Stimulated activated naive CD8-positive, alpha-beta T cell treated with anti-CD3 and anti-CD28 coated beads, Interleukin-15, Interleukin-2, amounts not matched to agents 100 U/mL and 50 U/mL, for 24 hours (primary cell): ENCODE measurements around the gene RRP1.
"Not testable (repeated sequence)": the region's sequence is repeated elsewhere in the genome, so short reads cannot be mapped to it uniquely, and the experiment has no call there.

Experiments
- ATAC-seq: fragments of 150-1000 bp; cut with Tn5 transposase; one replicate; pipeline ENCODE4 v1.10.0; 2021
- DNase-seq: peaks from one replicate; pipeline ENCODE4 v3.0.0; 2021

Gene RRP1

GRCh38 chr21:43817157-43818086 is 28.0 kb downstream of the RRP1 start:
- ATAC-seq (no peak), DNase-seq (no peak)

GRCh38 chr21:43818685-43819084 is 29.3 kb downstream of the RRP1 start:
- no peak for DNase-seq
- ATAC-seq: no peak

GRCh38 chr21:43819511-43820405 is 30.4 kb downstream of the RRP1 start:
- ATAC-seq (no peak), DNase-seq (no peak)

GRCh38 chr21:43820466-43820865 is 31.1 kb downstream of the RRP1 start:
- ATAC-seq (no peak), DNase-seq (no peak)

DNA sequence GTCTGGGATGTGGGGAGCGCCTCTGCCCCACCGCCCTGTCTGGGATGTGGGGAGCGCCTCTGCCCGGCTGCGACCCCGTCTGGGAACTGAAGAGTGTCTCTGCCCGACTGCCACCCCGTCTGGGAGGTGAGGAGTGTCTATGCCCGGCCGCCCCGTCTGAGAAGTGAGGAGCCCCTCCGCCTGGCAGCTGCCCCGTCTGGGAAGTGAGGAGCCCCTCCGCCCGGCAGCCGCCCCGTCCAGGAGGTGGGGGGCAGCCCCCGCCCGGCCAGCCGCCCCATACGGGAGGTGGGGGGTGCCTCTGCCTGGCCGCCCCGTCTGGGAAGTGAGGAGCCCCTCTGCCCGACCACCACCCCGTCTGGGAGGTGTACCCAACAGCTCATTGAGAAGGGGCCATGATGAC is 32.8 kb downstream of the RRP1 start:
- ATAC-seq, DNase-seq: not testable (repeated sequence)

DNA sequence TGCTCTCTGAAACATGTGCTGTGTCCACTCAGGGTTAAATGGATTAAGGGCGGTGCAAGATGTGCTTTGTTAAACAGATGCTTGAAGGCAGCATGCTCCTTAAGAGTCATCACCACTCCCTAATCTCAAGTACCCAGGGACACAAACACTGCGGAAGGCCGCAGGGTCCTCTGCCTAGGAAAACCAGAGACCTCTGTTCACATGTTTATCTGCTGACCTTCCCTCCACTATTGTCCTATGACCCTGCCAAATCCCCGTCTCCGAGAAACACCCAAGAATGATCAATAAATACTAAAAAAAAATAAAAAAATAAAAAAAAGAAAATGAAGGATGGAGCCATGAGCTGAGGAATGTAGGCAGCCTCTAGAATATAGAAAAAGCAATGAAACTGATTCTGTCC is 33.4 kb downstream of the RRP1 start:
- not testable (repeated sequence) for DNase-seq, ATAC-seq

DNA sequence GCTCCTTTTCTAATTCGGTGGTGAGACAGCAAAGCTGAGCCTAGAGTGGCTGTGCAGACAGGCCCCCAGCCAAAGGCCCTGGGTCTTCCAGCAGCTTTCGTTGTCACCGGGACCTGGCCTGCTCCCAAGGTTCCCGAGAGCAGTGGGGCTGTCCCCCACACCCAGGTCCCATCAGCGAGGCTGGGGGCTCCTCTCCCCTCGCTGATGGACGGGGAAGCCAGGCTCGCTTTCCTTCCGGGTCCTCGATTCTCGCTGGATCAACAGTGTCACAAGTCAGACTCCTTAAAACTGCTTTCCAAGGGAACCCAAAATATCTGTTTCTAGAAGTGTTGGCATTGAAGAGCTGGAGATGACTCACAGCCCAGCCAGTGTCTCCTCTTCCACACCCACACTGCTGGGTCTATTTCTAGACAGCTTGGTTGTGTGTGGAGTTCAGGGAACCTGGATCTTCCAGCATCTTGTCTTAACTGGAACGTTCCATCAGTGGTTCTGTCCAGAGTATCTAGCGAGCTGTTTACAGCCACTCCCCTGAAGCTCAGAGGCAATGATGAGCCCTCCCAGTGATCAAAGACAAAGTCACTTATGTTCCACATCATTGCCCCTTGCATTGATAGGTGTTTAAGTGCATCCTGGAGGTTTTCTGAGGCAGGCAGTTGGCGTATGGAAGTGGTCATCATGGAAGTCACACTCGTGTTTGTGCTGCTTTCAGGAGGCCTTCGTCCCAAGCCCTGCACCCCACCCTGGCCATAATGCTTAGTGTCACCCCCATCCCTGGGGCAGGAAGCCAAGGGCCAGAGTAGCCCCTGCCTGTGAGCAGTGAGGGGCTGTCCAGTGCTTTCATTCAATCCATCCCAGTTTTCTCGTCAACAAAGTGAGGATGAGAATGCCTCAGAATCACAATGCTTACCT is 35.2 kb downstream of the RRP1 start:
- ATAC-seq (no peak), DNase-seq (no peak)

GRCh38 chr21:43825242-43825935 is 36.0 kb downstream of the RRP1 start:
- ATAC-seq (no peak), DNase-seq (no peak)

DNA sequence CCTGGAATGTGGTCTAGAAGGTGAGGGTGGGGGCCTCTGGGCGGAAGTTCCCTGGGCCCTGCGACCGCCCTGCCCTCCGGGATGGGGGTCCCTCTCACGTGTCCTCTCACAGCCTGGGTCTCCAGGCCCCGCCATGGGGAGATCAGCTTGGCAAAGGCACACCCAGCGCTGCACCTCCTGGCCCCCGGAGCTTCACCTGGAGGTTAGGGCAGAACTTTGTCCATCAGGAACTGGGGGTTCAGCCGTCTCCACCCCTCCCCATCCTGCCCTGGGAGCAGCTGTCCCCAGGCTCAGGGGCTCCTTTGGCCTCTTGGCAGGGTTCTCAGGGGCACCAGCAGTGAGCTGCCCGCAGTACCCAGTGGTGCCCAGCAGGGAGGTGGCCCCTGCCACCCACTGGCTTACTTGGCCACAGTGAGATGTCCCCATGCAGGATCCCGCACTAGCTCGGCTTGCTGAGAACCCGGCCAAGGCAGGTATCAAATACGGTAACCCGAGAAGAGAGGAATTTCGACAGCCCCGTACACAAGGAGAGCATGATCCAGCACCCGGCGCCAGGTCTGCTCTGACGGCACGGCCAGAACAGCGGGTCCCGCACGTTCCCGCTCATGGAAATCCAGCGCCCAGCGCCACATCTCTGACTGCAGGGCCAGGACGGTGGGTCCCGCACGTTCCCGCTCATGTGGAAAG is 36.7 kb downstream of the RRP1 start:
- ATAC-seq: no peak
- no peak for DNase-seq

DNA sequence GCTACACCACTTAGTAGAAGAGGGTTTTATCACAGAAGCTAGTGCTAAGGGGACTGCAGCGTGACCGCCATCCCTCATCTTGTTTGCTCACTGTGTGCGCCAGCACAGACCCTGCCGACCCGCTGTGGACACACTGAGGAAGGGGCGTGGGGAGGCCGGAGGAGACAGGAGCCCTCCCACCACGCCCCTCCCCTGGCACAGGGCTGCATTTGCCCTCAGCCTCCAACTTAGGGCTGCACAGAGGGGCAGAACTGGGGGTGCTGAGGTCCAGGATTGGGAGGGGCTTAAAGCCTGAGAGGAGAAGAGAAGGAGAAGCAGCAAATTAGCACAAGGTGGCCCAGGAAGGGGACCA is 37.2 kb downstream of the RRP1 start:
- ATAC-seq (no peak), DNase-seq (no peak)

DNA sequence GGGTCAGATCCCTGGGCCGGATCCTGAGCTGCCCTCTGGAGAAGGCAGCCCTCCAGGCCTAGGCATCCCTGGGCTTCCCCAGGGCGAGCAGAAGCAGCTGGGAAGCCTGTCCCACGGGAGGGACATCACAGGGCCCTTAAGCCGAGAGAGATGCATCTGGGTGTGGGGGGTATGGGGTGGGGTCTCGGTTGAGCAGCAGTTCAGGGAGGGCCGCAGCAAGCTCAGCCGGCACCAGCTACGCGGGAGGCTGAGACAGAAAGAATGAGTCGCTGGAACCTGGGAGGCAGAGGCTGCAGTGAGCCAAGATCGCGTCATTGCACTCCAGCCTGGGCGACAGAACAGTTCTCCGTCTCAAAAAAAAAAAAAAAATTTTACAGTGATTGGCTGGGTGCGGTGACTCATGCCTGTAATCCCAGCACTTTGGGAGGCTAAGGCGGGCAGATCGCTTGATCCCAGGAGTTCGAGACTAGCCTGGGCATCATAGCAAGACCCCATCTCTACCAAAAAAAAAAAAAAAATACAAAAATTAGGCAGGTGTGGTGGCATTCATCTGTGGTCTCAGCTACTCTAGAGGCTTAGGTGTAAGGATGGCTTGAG is 37.7 kb downstream of the RRP1 start:
- no peak for ATAC-seq
- DNase-seq: no peak

- no peak for DNase-seq
- no peak for ATAC-seq
These were observed 39.8 kb downstream of the RRP1 start for GRCh38 chr21:43829161-43829560.

- ATAC-seq (no peak), DNase-seq (no peak)
These were observed 40.3 kb downstream of the RRP1 start for GRCh38 chr21:43829575-43830119.

DNA sequence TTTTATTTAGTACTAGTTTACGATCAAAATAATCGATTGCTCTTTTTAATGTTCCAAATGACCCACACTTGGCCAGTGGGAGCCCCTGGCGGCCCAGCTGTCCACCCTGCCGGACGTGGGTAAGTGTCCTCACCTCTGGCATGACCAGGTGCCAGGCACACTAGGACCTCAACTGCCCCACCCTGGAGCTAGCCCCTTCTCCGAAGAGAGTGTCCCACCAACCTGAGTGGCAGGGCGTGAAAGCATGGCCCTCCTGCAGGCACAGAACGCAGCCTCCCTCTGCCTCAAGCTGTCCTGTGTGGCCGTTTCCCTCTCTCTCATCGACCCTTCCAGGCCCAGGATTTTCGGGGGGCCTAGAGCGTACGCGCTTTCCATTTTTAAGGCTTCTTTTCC is 42.8 kb downstream of the RRP1 start:
- DNase-seq (no peak), ATAC-seq (no peak)

DNA sequence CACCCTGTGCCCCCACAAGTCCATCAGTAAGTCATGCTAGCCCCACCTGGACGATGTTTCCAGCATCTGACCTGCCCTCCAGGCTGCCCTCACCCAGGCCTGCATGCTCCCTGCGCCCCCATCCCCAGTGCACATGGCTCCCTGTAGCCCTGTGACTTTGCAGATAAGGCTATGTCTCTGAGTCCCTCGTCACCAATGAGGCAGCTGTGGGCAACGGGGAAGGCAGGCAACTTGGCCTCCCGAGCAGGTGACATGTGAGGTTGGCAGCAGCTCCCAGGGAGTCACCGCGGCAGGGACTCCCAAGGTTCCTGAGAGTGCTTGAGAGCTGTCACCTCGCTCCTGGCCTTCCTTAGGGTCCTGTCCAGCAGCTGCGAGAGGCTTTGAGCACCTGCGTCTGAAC is 43.3 kb downstream of the RRP1 start:
- ATAC-seq (no peak), DNase-seq (no peak)

DNA sequence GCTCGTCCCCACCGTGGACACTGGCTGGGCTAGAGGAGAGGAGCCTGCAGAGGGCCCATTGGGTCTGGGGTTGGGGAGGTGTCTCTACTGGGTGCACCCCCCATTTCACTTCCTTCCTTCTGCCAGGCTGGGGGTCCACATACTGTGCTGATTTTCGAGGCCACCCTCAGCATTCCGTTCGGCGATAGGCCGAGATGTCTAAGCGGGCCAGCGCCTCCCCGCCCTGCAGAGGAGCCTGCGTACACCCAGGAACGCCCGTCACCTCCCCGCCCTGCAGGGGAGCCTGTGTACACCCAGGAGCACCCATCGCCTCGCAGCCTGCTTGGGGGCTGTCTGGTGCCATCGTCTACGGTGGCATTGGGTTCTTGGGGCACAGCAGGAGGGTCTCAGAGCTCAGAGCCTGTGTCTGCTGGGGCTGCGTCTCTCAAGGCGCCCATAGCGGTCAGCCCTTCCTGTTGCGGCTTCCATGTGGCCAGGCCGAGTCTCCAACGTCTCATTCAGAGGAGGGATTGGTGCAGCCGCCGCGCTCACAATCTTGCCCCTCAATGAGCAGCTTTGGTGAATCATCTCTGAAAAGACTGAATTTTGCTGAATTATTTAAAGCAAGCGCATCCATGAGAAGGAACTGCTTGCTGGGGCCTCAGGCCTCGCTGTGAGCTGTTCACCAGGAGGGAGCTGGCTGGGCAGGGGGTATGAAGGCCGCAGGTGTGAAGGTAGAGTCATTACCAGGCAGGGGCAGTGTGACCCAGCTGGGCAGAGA is 44.9 kb downstream of the RRP1 start:
- no peak for ATAC-seq

DNA sequence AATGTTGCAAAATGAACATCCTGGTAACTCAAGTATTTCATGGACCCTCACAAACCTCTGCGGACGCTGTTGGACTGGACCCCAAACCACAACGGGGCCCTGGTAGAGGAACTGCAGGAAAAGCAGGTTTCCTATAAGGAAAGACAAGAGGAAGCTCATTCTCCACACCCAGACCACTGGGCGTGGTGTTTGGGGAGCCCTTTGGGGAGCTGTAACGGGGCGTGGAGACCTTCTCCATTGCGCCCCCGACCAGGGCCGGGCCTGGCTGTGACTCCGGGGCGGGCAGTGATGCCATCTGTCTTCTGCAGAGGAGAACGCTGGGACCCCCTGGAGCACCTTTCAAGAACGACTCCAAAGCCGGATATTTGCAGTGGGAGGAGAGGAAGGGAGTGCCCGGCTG is 45.7 kb downstream of the RRP1 start:
- ATAC-seq: no peak

More for the DNA sequence above, 44.9 kb downstream of the RRP1 start:
- no peak for DNase-seq

DNA sequence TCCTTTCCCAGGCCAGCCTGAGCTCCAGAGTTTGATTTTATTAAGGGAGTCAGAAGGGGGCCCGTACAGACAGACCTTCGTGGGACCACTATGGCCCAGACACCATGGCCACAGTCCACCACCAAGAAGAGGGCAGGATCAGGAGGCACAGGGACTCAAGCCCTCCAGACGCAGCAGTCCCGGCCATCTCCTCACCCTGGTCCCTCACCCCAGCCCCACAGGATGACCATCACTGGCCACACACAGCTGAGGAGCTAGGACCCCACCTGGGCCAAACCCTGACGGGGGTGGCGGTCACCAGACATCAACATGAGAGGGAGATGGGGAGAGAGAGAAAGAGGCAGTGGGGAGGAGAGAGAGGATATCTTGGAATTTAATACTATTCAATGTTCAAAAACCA is 46.5 kb downstream of the RRP1 start:
- DNase-seq: no peak
- ATAC-seq: no peak

More for the DNA sequence above, 45.7 kb downstream of the RRP1 start:
- no peak for DNase-seq

- DNase-seq (no peak), ATAC-seq (no peak)
These were observed 47.2 kb downstream of the RRP1 start for GRCh38 chr21:43836616-43837015.
